ENCODE data around the gene DMXL2. TPM values are rescaled to one million over a fixed set of nuclear protein-coding genes. Genes with fewer than 3 reads are reported as not detected.

Gene DMXL2
- total and polyA plus RNA-seq, 9 of the 15 experiments (the other 6 are each of a cell fraction or from before 2014, with no cell fraction given) = 9.3 to 57.7 (median 30.7) TPM

DNA sequence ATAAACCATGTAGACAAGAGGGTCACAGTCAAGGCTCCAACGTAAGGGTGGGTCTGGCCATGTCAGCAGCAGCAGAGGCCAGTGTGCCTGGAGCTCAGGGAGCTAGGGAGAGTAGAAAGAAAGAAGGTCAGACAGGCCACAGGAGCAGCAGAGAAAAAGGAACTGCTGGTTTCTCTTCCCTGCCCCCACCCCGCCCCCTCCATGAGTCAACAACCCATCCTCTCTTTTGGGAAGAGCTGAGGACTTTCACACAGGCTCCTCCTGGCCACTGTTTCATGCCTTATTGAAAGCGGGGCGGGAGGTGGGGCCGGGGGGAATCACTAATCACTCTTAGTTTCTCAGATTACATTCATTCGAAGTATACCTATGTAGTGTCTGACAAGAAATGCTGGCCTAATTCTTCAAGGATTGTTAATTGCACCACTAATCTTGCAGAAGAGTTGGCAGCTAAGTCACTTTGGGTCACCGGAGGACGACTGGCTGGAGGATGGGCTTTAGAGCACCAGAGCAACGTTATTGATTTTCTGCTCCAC is 49.6 kb upstream of the DMXL2 start (continued):
- no peak for TF ChIP-seq CBX8 (IDR thresholded peaks at IDR 0.05; ENCODE audit: borderline replicate concordance, extremely low read depth, low read depth, low read length, poor library complexity, severe bottlenecking)
- no peak for TF ChIP-seq POU5F1 (IDR thresholded peaks at IDR 0.05; ENCODE audit: borderline replicate concordance, low read depth, low read length, partially characterized antibody)
- peak; percentile 22; the same call in 1 of the 2 replicates for TF ChIP-seq HDAC2 (IDR thresholded peaks at IDR 0.05)
- no peak for TF ChIP-seq TAF9B (IDR thresholded peaks at IDR 0.05; ENCODE audit: partially characterized antibody)
- TF ChIP-seq ELF2 (CRISPR knock-in tag; IDR thresholded peaks at IDR 0.05) = no peak
- no peak for TF ChIP-seq MCM2 (IDR thresholded peaks at IDR 0.05; ENCODE audit: low read depth)
- no peak for TF ChIP-seq PRMT5 (CRISPR knock-in tag; IDR thresholded peaks at IDR 0.05)
- no peak for TF ChIP-seq MEIS2 (IDR thresholded peaks at IDR 0.05; ENCODE audit: partially characterized antibody)
- TF ChIP-seq BCOR (IDR thresholded peaks at IDR 0.05) = no peak
- TF ChIP-seq, protein P1, sequence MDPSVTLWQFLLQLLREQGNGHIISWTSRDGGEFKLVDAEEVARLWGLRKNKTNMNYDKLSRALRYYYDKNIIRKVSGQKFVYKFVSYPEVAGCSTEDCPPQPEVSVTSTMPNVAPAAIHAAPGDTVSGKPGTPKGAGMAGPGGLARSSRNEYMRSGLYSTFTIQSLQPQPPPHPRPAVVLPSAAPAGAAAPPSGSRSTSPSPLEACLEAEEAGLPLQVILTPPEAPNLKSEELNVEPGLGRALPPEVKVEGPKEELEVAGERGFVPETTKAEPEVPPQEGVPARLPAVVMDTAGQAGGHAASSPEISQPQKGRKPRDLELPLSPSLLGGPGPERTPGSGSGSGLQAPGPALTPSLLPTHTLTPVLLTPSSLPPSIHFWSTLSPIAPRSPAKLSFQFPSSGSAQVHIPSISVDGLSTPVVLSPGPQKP (CRISPR knock-in tag; IDR thresholded peaks at IDR 0.05) = no peak
- no peak for TF ChIP-seq TAF15 (IDR thresholded peaks at IDR 0.05; ENCODE audit: low read depth, low read length)
- TF ChIP-seq ZNF586 (CRISPR knock-in tag; conservative IDR thresholded peaks at IDR 0.05) = no peak
- TF ChIP-seq, protein P2, sequence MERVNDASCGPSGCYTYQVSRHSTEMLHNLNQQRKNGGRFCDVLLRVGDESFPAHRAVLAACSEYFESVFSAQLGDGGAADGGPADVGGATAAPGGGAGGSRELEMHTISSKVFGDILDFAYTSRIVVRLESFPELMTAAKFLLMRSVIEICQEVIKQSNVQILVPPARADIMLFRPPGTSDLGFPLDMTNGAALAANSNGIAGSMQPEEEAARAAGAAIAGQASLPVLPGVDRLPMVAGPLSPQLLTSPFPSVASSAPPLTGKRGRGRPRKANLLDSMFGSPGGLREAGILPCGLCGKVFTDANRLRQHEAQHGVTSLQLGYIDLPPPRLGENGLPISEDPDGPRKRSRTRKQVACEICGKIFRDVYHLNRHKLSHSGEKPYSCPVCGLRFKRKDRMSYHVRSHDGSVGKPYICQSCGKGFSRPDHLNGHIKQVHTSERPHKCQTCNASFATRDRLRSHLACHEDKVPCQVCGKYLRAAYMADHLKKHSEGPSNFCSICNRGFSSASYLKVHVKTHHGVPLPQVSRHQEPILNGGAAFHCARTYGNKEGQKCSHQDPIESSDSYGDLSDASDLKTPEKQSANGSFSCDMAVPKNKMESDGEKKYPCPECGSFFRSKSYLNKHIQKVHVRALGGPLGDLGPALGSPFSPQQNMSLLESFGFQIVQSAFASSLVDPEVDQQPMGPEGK (CRISPR knock-in tag; IDR thresholded peaks at IDR 0.05; ENCODE audit: borderline replicate concordance) = no peak
- TF ChIP-seq, protein P3, sequence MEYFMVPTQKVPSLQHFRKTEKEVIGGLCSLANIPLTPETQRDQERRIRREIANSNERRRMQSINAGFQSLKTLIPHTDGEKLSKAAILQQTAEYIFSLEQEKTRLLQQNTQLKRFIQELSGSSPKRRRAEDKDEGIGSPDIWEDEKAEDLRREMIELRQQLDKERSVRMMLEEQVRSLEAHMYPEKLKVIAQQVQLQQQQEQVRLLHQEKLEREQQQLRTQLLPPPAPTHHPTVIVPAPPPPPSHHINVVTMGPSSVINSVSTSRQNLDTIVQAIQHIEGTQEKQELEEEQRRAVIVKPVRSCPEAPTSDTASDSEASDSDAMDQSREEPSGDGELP (CRISPR knock-in tag; IDR thresholded peaks at IDR 0.05; ENCODE audit: borderline replicate concordance) = no peak
- TF ChIP-seq RHOXF2B (CRISPR knock-in tag; conservative IDR thresholded peaks at IDR 0.05) = no peak
- no peak for TF ChIP-seq MBD2 (IDR thresholded peaks at IDR 0.05; ENCODE audit: borderline replicate concordance, low read depth)
- peak; percentile 73 for TF ChIP-seq FOSL1 (tag; conservative IDR thresholded peaks at IDR 0.05)
- TF ChIP-seq, protein P4, sequence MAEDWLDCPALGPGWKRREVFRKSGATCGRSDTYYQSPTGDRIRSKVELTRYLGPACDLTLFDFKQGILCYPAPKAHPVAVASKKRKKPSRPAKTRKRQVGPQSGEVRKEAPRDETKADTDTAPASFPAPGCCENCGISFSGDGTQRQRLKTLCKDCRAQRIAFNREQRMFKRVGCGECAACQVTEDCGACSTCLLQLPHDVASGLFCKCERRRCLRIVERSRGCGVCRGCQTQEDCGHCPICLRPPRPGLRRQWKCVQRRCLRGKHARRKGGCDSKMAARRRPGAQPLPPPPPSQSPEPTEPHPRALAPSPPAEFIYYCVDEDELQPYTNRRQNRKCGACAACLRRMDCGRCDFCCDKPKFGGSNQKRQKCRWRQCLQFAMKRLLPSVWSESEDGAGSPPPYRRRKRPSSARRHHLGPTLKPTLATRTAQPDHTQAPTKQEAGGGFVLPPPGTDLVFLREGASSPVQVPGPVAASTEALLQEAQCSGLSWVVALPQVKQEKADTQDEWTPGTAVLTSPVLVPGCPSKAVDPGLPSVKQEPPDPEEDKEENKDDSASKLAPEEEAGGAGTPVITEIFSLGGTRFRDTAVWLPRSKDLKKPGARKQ (CRISPR knock-in tag; IDR thresholded peaks at IDR 0.05) = no peak
- no peak for TF ChIP-seq ZKSCAN3 (CRISPR knock-in tag; IDR thresholded peaks at IDR 0.05)
- TF ChIP-seq, protein P5, sequence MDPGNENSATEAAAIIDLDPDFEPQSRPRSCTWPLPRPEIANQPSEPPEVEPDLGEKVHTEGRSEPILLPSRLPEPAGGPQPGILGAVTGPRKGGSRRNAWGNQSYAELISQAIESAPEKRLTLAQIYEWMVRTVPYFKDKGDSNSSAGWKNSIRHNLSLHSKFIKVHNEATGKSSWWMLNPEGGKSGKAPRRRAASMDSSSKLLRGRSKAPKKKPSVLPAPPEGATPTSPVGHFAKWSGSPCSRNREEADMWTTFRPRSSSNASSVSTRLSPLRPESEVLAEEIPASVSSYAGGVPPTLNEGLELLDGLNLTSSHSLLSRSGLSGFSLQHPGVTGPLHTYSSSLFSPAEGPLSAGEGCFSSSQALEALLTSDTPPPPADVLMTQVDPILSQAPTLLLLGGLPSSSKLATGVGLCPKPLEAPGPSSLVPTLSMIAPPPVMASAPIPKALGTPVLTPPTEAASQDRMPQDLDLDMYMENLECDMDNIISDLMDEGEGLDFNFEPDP (CRISPR knock-in tag; IDR thresholded peaks at IDR 0.05) = no peak
- no peak for TF ChIP-seq SMC3 (conservative IDR thresholded peaks at IDR 0.05; ENCODE audit: insufficient read depth, low read depth, low read length)
- TF ChIP-seq FOXK2 (conservative IDR thresholded peaks at IDR 0.05 in 1 of 2, IDR thresholded peaks at IDR 0.05 in 1 of 2; ENCODE audit: low read depth in 2 of 2) = peak in 1 of 2 experiments; percentile 63; a peak in 2 of 4 replicates
- no peak for TF ChIP-seq ARNT (IDR thresholded peaks at IDR 0.05)
